ENCODE data around the gene SORCS2. TPM values are rescaled to one million over a fixed set of nuclear protein-coding genes. Genes with fewer than 3 reads are reported as not detected.

The SORCS2 gene
- total RNA-seq, 2 donors from 2014 or later: 0.21 to 0.92 TPM

GRCh38 chr4:7322166-7322991, 130.0 kb downstream of the SORCS2 start:
- DNase-seq (no peak), ATAC-seq (no peak)

GRCh38 chr4:7323461-7323871, 131.1 kb downstream of the SORCS2 start:
- DNase-seq (no peak), ATAC-seq (no peak)
- intact Hi-C loops (cut with DNase I, micrococcal nuclease): no loop called here

More at GRCh38 chr4:7322166-7322991, 130.0 kb downstream of the SORCS2 start:
- intact Hi-C loops (cut with DNase I, micrococcal nuclease): no loop called here

DNA sequence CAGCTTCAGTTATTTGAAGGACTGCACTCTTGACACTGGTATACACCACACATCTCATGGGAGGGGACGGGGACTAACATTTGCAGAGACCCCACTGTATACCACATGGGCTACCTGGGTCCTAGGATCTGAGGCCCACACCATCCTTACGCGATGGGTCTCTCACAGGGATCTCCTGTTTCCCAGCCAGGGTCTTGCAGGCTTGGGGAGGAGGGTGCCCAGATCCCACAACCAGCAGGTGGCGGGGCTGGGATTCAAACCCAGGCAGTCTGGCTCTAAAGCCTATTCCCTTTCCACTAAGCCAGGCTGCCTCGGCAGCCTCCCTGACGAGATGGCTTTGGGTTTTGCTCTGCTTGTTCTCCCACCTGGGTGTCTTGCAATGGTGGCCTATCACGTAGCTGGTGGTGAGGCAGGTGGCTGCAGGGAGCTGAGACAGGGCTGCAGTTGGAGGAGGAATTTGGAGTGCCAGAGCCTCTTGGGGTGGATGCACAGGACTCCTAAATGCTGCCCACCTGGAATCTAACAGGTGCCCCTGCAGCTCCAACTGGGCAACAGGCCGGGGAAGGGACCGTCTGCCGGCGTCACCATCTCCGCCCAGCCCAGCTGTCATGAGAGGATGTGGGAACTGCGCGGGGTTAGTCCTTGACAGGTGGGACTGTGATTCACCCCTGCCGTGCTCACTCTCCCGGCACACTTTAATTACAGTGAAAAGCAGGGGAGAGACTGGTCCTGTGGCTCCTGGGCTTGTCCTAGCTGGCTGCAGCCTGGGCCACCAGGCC, 131.7 kb downstream of the SORCS2 start:
- intact Hi-C loops (cut with DNase I, micrococcal nuclease): no loop called here
- DNase-seq (no peak), ATAC-seq (no peak)

DNA sequence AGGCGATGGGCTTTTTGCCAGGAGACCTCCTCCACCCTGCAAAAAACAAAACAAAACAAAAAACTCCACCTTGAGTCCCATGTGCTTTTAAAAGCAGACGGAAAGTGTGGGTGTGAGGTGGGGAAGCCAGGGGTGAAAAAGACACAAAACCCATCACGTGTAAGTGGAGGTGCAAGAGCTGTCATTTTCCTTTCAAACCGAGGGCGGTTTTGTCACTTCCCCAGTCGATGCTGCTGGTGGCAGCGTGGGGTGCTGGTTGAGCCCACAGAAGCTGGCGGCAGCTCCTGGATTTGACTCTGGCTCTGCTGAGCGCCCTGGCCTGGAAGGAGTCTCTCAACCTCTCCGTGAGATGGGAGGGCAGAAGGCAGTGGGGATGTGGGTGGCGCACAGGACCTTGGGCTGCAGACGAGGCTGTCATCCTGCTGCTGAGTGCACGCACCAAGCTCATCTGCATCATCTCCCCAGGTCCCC, 132.3 kb downstream of the SORCS2 start:
- no peak for DNase-seq
- intact Hi-C loops (cut with DNase I, micrococcal nuclease): no loop called here
- ATAC-seq: no peak

DNA sequence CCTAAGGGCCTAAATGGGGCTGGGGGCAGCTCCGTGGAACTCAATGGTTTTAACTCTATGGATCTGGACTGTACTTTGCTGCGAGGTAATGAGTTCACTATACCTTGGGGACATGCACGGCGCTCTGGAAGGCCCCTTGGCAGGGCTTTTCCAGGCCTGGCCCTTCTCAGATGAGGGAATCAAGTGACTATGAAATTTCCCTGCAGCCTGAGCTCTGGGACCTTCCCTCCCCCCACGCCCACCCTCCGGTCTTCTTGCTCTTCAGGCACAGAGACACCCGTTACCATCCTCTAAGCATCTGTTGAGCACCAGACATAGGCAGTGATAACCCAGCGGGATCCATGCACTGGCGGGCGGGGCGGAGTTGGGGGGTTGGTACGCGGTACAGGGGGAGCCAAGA, 133.2 kb downstream of the SORCS2 start:
- ATAC-seq: no peak
- intact Hi-C loops (cut with DNase I, micrococcal nuclease): no loop called here
- no peak for DNase-seq

- intact Hi-C loops (cut with DNase I, micrococcal nuclease): no loop called here
- DNase-seq (no peak), ATAC-seq (no peak)
Measured at GRCh38 chr4:7326306-7326692, 134.0 kb downstream of the SORCS2 start.

GRCh38 chr4:7326693-7327340, 134.5 kb downstream of the SORCS2 start:
- ATAC-seq: no peak
- DNase-seq: no peak
- intact Hi-C loops (cut with DNase I, micrococcal nuclease): no loop called here

- ATAC-seq (no peak), DNase-seq (no peak)
- intact Hi-C loops (cut with DNase I, micrococcal nuclease): no loop called here
Measured at GRCh38 chr4:7327341-7327885, 135.1 kb downstream of the SORCS2 start.

- intact Hi-C loops (cut with DNase I, micrococcal nuclease): no loop called here
- DNase-seq: no peak
- no peak for ATAC-seq
Measured at GRCh38 chr4:7328162-7328912, 136.0 kb downstream of the SORCS2 start.

DNA sequence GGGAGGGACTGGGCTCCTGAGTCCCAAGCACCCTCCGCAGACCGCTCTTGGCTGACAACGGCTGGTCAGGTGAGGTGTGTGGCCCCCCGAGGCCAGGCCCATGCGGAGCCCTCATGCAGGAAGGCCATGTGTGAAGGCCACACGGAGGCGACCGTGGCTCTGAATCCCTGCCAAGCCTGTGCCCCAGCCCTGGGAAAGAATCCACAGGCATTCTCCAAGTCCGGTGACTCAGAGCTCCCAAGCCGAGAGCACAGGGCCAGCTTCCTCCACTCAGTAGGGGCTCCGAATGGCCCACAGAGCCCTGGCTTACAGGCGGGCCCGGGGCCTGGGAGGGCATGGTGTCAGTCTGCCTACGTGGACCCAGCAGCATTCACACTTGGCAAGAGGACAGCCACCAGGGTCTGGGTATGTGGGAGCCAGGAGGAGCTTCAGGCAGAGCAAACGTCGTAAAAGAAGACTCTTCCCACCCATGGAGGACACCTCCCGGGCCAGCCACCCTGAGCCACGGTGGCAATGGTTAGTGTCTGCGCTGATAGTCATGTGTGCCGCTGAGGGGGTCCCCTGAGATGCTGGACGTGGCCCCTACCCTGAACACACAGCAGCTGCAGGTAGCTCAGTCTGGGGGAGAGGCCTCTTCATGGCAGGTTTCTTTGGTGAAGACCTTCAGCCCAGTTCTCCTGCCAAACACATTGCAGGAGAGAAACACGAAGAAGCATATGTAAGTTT, 136.7 kb downstream of the SORCS2 start:
- ATAC-seq: no peak
- DNase-seq: no peak

GRCh38 chr4:7330031-7330596, 137.8 kb downstream of the SORCS2 start:
- DNase-seq (no peak), ATAC-seq (no peak)
- intact Hi-C loops (cut with DNase I, micrococcal nuclease): no loop called here

More for the DNA sequence above, 136.7 kb downstream of the SORCS2 start:
- intact Hi-C loops (cut with DNase I, micrococcal nuclease): no loop called here

GRCh38 chr4:7330811-7331681, 138.7 kb downstream of the SORCS2 start:
- ATAC-seq (no peak), DNase-seq (no peak)
- intact Hi-C loops (cut with DNase I, micrococcal nuclease): no loop called here

DNA sequence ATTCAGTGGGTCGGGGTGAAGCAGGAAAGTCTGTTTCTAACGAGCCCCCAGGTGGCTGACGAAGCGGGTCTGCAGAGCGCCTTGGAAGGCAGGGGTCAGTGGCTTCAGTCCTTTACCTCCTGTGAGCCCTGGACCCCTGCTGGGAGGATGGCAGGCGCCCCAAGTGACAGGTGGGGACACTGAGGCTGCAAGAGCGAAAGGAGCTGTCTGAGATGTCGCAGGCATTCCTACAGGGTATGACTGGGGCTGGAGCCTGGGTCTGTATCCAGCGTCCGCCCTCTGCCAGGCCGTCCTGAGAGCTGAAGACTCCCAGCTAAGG, 139.3 kb downstream of the SORCS2 start:
- intact Hi-C loops (cut with DNase I, micrococcal nuclease): no loop called here
- no peak for DNase-seq
- no peak for ATAC-seq

DNA sequence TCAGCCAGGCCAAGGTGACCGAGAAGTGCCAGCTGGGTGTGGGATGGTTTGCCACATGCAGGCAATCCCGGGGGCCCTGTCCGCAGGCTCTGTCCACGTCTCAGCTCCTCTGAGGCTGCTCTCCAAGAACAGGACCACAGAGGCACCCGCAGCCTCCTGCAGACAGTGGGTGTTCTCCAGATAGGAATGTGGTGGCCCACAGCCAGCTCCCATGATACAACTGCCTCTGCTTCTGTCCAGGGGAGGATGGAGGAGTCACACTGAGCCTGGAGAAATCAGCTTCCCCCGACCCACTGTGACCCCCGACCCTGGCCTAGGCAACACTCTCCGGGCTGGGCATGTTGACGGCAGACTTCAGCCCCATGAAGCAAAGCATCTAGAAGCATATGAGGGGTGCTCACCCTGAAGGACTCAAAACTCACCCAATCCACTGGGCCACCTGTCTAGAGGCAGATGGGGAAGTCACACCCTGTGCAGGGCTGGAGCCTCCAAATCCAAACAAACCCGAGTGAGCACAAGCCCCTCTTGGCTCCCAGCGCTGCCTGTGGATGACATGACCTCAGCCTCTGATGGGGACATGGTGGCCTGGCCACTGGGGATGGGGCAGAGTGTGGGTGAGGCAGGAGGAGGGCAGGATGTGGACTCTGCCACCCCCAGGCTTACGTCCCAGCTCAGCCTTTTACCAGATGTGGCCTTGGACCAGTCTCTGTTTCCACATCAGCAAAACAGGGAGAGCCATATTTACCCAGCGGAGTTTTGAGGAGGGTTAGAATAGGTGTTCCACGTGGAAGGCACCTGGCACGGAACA, 140.1 kb downstream of the SORCS2 start:
- ATAC-seq: no peak
- DNase-seq: peak in 1 of 2 donors; percentile 34
- intact Hi-C loops (cut with DNase I, micrococcal nuclease): no loop called here

- ATAC-seq (no peak), DNase-seq (no peak)
- intact Hi-C loops (cut with DNase I, micrococcal nuclease): no loop called here
Measured at GRCh38 chr4:7333024-7333780, 140.9 kb downstream of the SORCS2 start.

All from left colon (tissue), 2 donors.